ENCODE results near the gene ENAH. TPM values are rescaled to one million over a fixed set of nuclear protein-coding genes. Genes with fewer than 3 reads are reported as not detected.
"Not testable (repeated sequence)": the region's sequence is repeated elsewhere in the genome, so short reads cannot be mapped to it uniquely, and the experiment has no call there.

ENAH gene
- polyA plus RNA-seq, 3 donors, result 0.12 TPM; not detected in 2

DNA sequence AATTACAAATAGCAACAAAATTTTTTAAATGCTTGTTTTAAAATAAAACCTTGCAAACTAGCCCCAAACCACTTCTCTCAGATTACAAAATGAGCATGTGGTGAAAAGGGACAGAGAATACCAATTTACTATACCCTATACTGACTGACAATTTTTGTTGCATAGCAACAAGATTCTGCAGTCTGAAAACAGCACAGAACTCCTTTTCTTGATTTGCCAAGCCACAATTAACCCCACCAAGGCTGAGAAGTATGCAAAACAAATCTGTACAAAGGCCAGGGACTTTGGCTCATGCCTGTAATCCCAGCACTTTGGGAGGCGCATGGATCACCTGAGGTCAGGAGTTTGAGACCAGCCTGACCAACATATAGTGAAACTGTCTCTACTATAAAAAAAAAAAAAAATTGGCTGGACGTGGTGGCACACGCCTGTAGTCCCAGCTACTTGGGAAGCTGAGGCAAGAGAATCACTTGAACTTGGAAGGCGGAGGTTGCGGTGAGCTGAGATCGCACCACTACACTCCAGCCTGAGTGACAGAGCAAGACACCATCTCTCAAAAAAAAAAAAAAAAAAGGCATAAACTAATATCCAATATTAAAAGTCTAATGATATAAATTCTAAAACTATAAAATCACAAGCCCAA, 21.8 kb downstream of the ENAH start:
- no peak overlapping the region for H3K4me2 ChIP-seq (replicated peaks; ENCODE audit: extremely low read depth, low read length, poor library complexity, severe bottlenecking)
- H3K9ac ChIP-seq (ENCODE audit: insufficient read depth, low read length, poor library complexity, severe bottlenecking), result no peak overlapping the region
- no peak overlapping the region for H2AFZ ChIP-seq (ENCODE audit: insufficient read depth, low read depth, low read length, poor library complexity, severe bottlenecking)
- no peaks in the 10 kb centered on the region for H3K36me3 Mint-ChIP-seq
- no peaks in the 10 kb centered on the region for H3K79me2 ChIP-seq (ENCODE audit: insufficient read depth, low read length)
- no peaks in the 10 kb centered on the region for H3K36me3 ChIP-seq (replicated peaks in 1 of 2; ENCODE audit: control insufficient read depth in 1 of 2, insufficient read depth in 2 of 2, low read length in 2 of 2)
- 100% methylated on average over 1 of the region's 6 CpGs for whole genome bisulfite sequencing (ENCODE audit: insufficient coverage)
- no peaks in the 10 kb centered on the region for H3K4me1 Mint-ChIP-seq
- H3K27me3 Mint-ChIP-seq (ENCODE audit: low read depth in 3 of 3), result peaks cover 1 to 7% (median 4%) of the 10 kb centered on the region in 3 donors
- no peaks in the 10 kb centered on the region for H3K4me1 ChIP-seq (ENCODE audit: control insufficient read depth in 1 of 2, insufficient read depth in 2 of 2, low read length in 2 of 2)
- no peak overlapping the region for H3K4me3 Mint-ChIP-seq
- H3K9me3 ChIP-seq (replicated peaks in 1 of 2; ENCODE audit: control insufficient read depth in 1 of 2, insufficient read depth in 1 of 2, low read length in 2 of 2), result no peaks in the 10 kb centered on the region
- H3K27ac Mint-ChIP-seq, result no peak overlapping the region
- H4K20me1 ChIP-seq (ENCODE audit: insufficient read depth, low read length), result no peaks in the 10 kb centered on the region
- H3K27ac ChIP-seq (ENCODE audit: low read depth in 1 of 2, low read length in 2 of 2), result no peak overlapping the region
- no peak for DNase-seq
- peaks cover 0 to 2% (median 0%) of the 10 kb centered on the region in 7 donors for H3K9me3 Mint-ChIP-seq
- intact Hi-C loops (cut with micrococcal nuclease), result no loop called here
- H3K4me3 ChIP-seq (replicated peaks in 1 of 3; ENCODE audit: low read depth in 2 of 3, low read length in 3 of 3), result no peak overlapping the region
- TF ChIP-seq, protein P1, sequence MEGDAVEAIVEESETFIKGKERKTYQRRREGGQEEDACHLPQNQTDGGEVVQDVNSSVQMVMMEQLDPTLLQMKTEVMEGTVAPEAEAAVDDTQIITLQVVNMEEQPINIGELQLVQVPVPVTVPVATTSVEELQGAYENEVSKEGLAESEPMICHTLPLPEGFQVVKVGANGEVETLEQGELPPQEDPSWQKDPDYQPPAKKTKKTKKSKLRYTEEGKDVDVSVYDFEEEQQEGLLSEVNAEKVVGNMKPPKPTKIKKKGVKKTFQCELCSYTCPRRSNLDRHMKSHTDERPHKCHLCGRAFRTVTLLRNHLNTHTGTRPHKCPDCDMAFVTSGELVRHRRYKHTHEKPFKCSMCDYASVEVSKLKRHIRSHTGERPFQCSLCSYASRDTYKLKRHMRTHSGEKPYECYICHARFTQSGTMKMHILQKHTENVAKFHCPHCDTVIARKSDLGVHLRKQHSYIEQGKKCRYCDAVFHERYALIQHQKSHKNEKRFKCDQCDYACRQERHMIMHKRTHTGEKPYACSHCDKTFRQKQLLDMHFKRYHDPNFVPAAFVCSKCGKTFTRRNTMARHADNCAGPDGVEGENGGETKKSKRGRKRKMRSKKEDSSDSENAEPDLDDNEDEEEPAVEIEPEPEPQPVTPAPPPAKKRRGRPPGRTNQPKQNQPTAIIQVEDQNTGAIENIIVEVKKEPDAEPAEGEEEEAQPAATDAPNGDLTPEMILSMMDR (IDR thresholded peaks at IDR 0.05), result no peak
- no peaks in the 10 kb centered on the region for H3K27me3 ChIP-seq (ENCODE audit: control insufficient read depth in 2 of 2, insufficient read depth in 2 of 2, low read length in 2 of 2)

DNA sequence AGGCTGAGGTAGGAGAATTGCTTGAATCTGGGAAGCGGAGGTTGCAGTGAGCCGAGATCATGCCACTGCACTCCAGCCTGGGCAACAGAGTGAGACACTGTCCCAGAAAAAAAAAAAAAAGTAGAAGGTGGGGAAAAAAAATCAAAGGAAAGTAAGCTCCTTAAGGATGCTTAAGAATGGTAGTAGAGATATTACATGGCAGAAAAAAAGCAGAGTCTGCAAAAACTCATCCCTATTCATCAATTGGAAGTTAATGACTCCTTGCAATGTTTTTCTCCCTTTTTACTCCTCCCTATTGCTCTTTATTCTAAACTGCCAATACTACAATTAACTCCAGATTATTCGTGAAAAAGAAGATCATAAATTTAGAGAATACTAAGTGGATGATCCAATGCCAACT, 23.4 kb downstream of the ENAH start:
- H4K20me1 ChIP-seq (ENCODE audit: insufficient read depth, low read length), result no peaks in the 10 kb centered on the region
- no peak overlapping the region for H2AFZ ChIP-seq (ENCODE audit: insufficient read depth, low read depth, low read length, poor library complexity, severe bottlenecking)
- H3K36me3 ChIP-seq (replicated peaks in 1 of 2; ENCODE audit: control insufficient read depth in 1 of 2, insufficient read depth in 2 of 2, low read length in 2 of 2), result no peaks in the 10 kb centered on the region
- Mint-ChIP-seq H3K27me3 (ENCODE audit: low read depth in 3 of 3) (peaks cover 0 to 7% (median 4%) of the 10 kb centered on the region in 3 donors), H3K9me3 (peaks cover 0 to 2% (median 0%) of the 10 kb centered on the region in 7 donors), H3K27ac (no peak overlapping the region), H3K36me3 (no peaks in the 10 kb centered on the region), H3K4me1 (no peaks in the 10 kb centered on the region), H3K4me3 (no peak overlapping the region)
- no peak overlapping the region for H3K27ac ChIP-seq (ENCODE audit: low read depth in 1 of 2, low read length in 2 of 2)
- TF ChIP-seq, protein P1 (IDR thresholded peaks at IDR 0.05), result no peak
- intact Hi-C loops (cut with micrococcal nuclease), result no loop called here
- H3K4me2 ChIP-seq (replicated peaks; ENCODE audit: extremely low read depth, low read length, poor library complexity, severe bottlenecking), result no peak overlapping the region
- WGBS (ENCODE audit: insufficient coverage), result no CpG with 5 or more reads among the region's 3 CpGs
- no peaks in the 10 kb centered on the region for H3K4me1 ChIP-seq (ENCODE audit: control insufficient read depth in 1 of 2, insufficient read depth in 2 of 2, low read length in 2 of 2)
- no peak for DNase-seq
- no peak overlapping the region for H3K9ac ChIP-seq (ENCODE audit: insufficient read depth, low read length, poor library complexity, severe bottlenecking)
- H3K27me3 ChIP-seq (ENCODE audit: control insufficient read depth in 2 of 2, insufficient read depth in 2 of 2, low read length in 2 of 2), result no peaks in the 10 kb centered on the region
- H3K4me3 ChIP-seq (replicated peaks in 1 of 3; ENCODE audit: low read depth in 2 of 3, low read length in 3 of 3), result no peak overlapping the region
- H3K9me3 ChIP-seq (replicated peaks in 1 of 2; ENCODE audit: control insufficient read depth in 1 of 2, insufficient read depth in 1 of 2, low read length in 2 of 2), result no peaks in the 10 kb centered on the region
- no peaks in the 10 kb centered on the region for H3K79me2 ChIP-seq (ENCODE audit: insufficient read depth, low read length)

DNA sequence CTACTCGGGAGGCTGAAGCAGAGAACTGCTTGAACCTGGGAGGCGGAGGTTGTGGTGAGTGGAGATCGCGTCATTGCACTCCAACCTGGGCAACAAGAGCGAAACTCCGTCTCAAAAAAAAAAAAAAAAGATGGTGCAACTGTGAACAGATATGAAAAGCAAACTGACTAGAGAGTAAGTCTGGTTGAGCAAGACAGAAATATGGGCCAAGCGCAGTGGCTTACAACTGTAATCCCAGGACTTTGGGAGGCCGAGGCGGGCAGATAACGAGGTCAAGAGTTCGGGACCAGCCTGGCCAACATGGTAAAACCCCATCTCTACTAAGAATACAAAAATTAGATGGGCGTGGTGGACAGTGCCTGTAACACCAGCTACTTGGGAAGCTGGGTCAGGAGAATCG, 24.1 kb downstream of the ENAH start:
- H2AFZ ChIP-seq (ENCODE audit: insufficient read depth, low read depth, low read length, poor library complexity, severe bottlenecking); H3K4me2 ChIP-seq (replicated peaks; ENCODE audit: extremely low read depth, low read length, poor library complexity, severe bottlenecking); H3K4me1 Mint-ChIP-seq; H3K27ac ChIP-seq (ENCODE audit: low read depth in 1 of 2, low read length in 2 of 2); intact Hi-C loops (cut with micrococcal nuclease); H3K36me3 Mint-ChIP-seq; H3K4me1 ChIP-seq (ENCODE audit: control insufficient read depth in 1 of 2, insufficient read depth in 2 of 2, low read length in 2 of 2); H4K20me1 ChIP-seq (ENCODE audit: insufficient read depth, low read length); H3K4me3 ChIP-seq (replicated peaks in 1 of 3; ENCODE audit: low read depth in 2 of 3, low read length in 3 of 3); H3K9ac ChIP-seq (ENCODE audit: insufficient read depth, low read length, poor library complexity, severe bottlenecking); H3K27me3 Mint-ChIP-seq (ENCODE audit: low read depth in 3 of 3); H3K36me3 ChIP-seq (replicated peaks in 1 of 2; ENCODE audit: control insufficient read depth in 1 of 2, insufficient read depth in 2 of 2, low read length in 2 of 2); H3K9me3 Mint-ChIP-seq; DNase-seq; H3K9me3 ChIP-seq (replicated peaks in 1 of 2; ENCODE audit: control insufficient read depth in 1 of 2, insufficient read depth in 1 of 2, low read length in 2 of 2); H3K27me3 ChIP-seq (ENCODE audit: control insufficient read depth in 2 of 2, insufficient read depth in 2 of 2, low read length in 2 of 2); H3K79me2 ChIP-seq (ENCODE audit: insufficient read depth, low read length): not testable (repeated sequence)
- Mint-ChIP-seq H3K4me3 (peak overlapping the region in 1 of 2 donors; percentile 43), H3K27ac (peak overlapping the region in 1 of 7 donors; percentile 57)
- WGBS (ENCODE audit: insufficient coverage), result 93% methylated on average over 10 of the region's 13 CpGs
